Activated CD4-positive, alpha-beta T cell treated with anti-CD3 and anti-CD28 coated beads for 36 hours (primary cell): ENCODE results near the gene TP53I11. TPM values are rescaled to one million over a fixed set of nuclear protein-coding genes. Genes with fewer than 3 reads are reported as not detected.

Experiments
- ATAC-seq: fragments of 200-7000 bp; cut with Tn5 transposase; one replicate; pipeline ENCODE4 v1.10.0; 2021; ENCODE audit warnings: mild to moderate bottlenecking, moderate library complexity
- CTCF ChIA-PET: fragments of 350-600 bp; sonication (Branson Sonifier 250); formaldehyde crosslinking; loops from one replicate; lab custom pipeline; 2021; ENCODE audit warnings: antibody characterized with exemption; lab: Charles Lee
- POLR2A ChIA-PET: fragments of 350-600 bp; sonication (Branson Sonifier 250); formaldehyde crosslinking; loops from one replicate; lab custom pipeline; 2021; ENCODE audit warnings: antibody characterized with exemption, inconsistent platforms; lab: Charles Lee
- DNase-seq: peaks from one replicate; pipeline ENCODE4 v3.0.0-alpha.2; 2020
- H3K27ac Mint-ChIP-seq: one replicate; pipeline ENCODE4 v1.8.0; 2021; ENCODE audit warnings: mixed read lengths
- H3K27me3 Mint-ChIP-seq: one replicate; pipeline ENCODE4 v1.8.0; 2021; ENCODE audit warnings: mixed read lengths
- H3K36me3 Mint-ChIP-seq: one replicate; pipeline ENCODE4 v1.8.0; 2021; ENCODE audit warnings: low read depth, mixed read lengths
- H3K4me1 Mint-ChIP-seq: one replicate; pipeline ENCODE4 v1.8.0; 2021; ENCODE audit warnings: mixed read lengths
- H3K4me3 Mint-ChIP-seq: one replicate; pipeline ENCODE4 v1.8.0; 2021; ENCODE audit warnings: mild to moderate bottlenecking, moderate library complexity, mixed read lengths
- H3K9me3 Mint-ChIP-seq: one replicate; pipeline ENCODE4 v1.8.0; 2021; ENCODE audit warnings: low read depth, mixed read lengths
- intact Hi-C, 2 experiments: fragments of 100-400 bp; cut with DNase I in 1 of 2; cut with micrococcal nuclease in 1 of 2; formaldehyde crosslinking; loops; one replicate each; pipeline versions ENCODE4 v1.14.2 to v1.15.1; 2022 to 2024; cut with DNase I, micrococcal nuclease
- total RNA-seq, 2 experiments: library from RNA; stranded (reverse); gene quantifications; one replicate each; pipeline ENCODE4 v1.2.3, GENCODE V29; 2021

The TP53I11 gene
- total RNA-seq, 2 experiments from 2014 or later = 14.3 to 15.8 TPM

- no peak for ATAC-seq
- Mint-ChIP-seq H3K4me1 (no peaks in the 10 kb centered on the region), H3K36me3 (no peaks in the 10 kb centered on the region), H3K4me3 (no peak overlapping the region), H3K9me3 (no peaks in the 10 kb centered on the region), H3K27ac (no peak overlapping the region), H3K27me3 (no peaks in the 10 kb centered on the region)
- intact Hi-C loops = no loop called here
- CTCF ChIA-PET = interaction anchor here (0.5 to 1.5 kb wide), 4 partner anchors 9 to 455 kb away, joined by 3 to 4 read pairs (median 4); no protein-coding TSS in a partner anchor
- POLR2A ChIA-PET = no interaction called here
- DNase-seq = no peak
These were observed 65.4 kb downstream of the TP53I11 start for GRCh38 chr11:44885065-44885810.

DNA sequence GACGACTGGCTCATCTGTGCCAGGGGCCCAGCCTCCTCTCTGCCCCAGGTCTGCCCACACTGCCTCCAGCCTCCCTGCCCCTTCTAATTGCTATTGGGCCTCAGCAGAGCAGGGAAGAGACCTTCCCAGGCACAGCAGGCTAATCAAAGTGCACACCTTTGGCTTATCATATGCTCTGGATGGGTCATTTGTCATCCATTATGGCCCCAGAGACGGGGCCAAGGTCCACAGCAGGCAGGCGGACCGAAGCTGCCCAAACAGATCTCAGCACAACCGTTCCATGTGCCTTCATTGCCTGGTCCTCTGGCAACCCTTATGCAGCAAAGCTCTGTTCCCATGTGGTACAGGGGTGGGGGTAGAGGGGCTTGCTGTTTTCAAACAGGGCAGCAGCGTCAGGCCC lies 66.6 kb downstream of the TP53I11 start:
- Mint-ChIP-seq H3K4me1 (no peaks in the 10 kb centered on the region), H3K9me3 (no peaks in the 10 kb centered on the region), H3K27ac (no peak overlapping the region), H3K4me3 (no peak overlapping the region), H3K27me3 (no peaks in the 10 kb centered on the region), H3K36me3 (no peaks in the 10 kb centered on the region)
- intact Hi-C loops = no loop called here
- POLR2A ChIA-PET = no interaction called here
- CTCF ChIA-PET = interaction anchor here (0.7 to 1.3 kb wide), 2 partner anchors 8 to 29 kb away, joined by 3 to 4 read pairs; no protein-coding TSS in a partner anchor
- DNase-seq (no peak), ATAC-seq (no peak)

DNA sequence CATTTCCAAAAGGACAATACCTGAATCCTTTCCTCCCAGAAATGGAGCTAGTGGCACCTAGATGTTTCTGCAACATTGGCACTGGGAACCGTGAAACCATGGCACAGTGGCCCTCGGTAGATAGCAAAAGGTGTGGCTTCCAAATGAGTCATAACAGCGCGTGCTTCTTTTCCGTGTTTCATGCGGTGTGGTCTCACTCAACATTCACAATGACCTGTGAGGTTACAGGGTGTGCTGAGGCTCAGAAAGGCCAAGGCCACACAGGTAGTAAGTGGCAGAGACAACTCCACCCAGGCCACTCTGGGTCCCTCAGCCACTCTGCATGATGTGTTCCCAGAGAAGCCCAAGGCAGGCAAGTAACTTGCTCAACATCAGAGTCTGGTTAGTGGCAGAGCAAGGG lies 67.4 kb downstream of the TP53I11 start:
- no peak for ATAC-seq

More for the DNA sequence above, 67.4 kb downstream of the TP53I11 start:
- no peaks in the 10 kb centered on the region for H3K36me3 Mint-ChIP-seq
- ChIA-PET POLR2A (no interaction called here), CTCF (interaction anchor here (0.7 kb wide), 1 partner anchor 28 kb away, joined by 3 read pairs; no protein-coding TSS in a partner anchor)
- intact Hi-C loops = no loop called here
- H3K4me3 Mint-ChIP-seq = no peak overlapping the region
- H3K4me1 Mint-ChIP-seq = no peaks in the 10 kb centered on the region
- no peaks in the 10 kb centered on the region for H3K27me3 Mint-ChIP-seq
- DNase-seq = no peak
- no peaks in the 10 kb centered on the region for H3K9me3 Mint-ChIP-seq
- H3K27ac Mint-ChIP-seq = no peak overlapping the region

Other genes with a start within 250 kb of the TP53I11 start
- 1 to 10 TPM; 1.4 to 2.3 TPM for gene TSPAN18, start 223.9 kb downstream of the TP53I11 start, total RNA-seq
- under 1 TPM; 0.61 to 0.94 TPM for gene PRDM11, start 195.8 kb upstream of the TP53I11 start, total RNA-seq